Measurements from ENCODE around the gene REELD1. TPM values are rescaled to one million over a fixed set of nuclear protein-coding genes. Genes with fewer than 3 reads are reported as not detected.
A peak's percentile ranks its signal among the peaks of the same experiment; 100 is the strongest.

Gene REELD1
- total and polyA plus RNA-seq, 5 experiments from 2014 or later = 1.2 to 1.8 TPM; not detected in 3

GRCh38 chr4:146235654-146236177, 21.4 kb downstream of the REELD1 start:
- no peak overlapping the region for H3K27ac Mint-ChIP-seq
- ATAC-seq (no peak), DNase-seq (no peak)
- no peaks in the 10 kb centered on the region for H3K4me1 Mint-ChIP-seq
- H3K36me3 Mint-ChIP-seq = no peaks in the 10 kb centered on the region
- no peak overlapping the region for H3K4me3 Mint-ChIP-seq
- H3K27me3 Mint-ChIP-seq = peaks cover 0 to 24% (median 9%) of the 10 kb centered on the region in 5 donors
- peaks cover 0 to 8% (median 2%) of the 10 kb centered on the region in 9 donors for H3K9me3 Mint-ChIP-seq
- POLR2A ChIA-PET = interaction anchor here (0.6 kb wide), 1 partner anchor 98 kb away, joined by 4 read pairs; no protein-coding TSS in a partner anchor

DNA sequence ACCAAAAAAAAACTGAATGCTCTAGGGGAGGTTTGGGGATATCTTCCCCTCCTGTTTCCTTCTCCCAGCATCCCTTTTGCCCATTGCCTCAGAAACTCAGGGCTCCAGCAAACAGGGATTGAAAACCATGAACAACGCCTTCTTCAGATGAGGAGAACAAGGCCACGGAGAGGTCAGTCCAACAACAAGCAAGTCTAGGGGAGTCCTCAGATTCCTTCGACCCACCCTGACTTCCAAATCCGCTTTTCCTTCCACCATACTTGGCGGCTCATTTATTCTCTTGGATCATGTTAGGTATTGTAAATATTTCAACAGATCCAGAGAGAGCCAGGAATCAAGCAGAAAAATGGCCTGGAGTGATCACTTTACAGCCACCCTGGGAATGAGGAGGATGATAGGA, 21.9 kb downstream of the REELD1 start:
- Mint-ChIP-seq H3K36me3 (no peaks in the 10 kb centered on the region), H3K27me3 (peaks cover 0 to 24% (median 9%) of the 10 kb centered on the region in 5 donors), H3K4me1 (no peaks in the 10 kb centered on the region), H3K4me3 (no peak overlapping the region), H3K27ac (no peak overlapping the region), H3K9me3 (peaks cover 0 to 8% (median 2%) of the 10 kb centered on the region in 9 donors)
- DNase-seq (no peak), ATAC-seq (no peak)
- POLR2A ChIA-PET = interaction anchor here (0.6 kb wide), 1 partner anchor 98 kb away, joined by 4 read pairs; no protein-coding TSS in a partner anchor

DNA sequence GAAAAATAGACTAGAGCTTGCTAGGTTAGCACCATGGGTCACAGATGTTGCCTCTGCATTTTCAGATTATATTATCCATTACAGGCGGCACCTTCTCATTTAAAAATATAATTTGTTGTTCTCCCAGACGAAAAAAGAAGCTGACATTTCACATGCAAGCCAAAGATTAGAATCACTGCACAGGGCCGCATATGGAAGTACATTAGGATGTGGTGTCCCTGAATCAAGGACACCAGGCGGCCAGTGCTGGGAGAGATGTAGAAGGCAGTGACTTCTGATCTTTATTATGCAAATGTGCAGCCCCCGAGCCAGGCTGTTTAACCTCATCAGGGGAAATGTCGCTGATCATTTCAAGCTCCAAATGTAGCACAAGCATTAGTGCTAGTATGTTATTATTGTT, 22.8 kb downstream of the REELD1 start:
- Mint-ChIP-seq H3K4me1 (peaks cover 0 to 5% (median 3%) of the 10 kb centered on the region in 4 donors), H3K27ac (no peak overlapping the region), H3K36me3 (no peaks in the 10 kb centered on the region), H3K4me3 (no peak overlapping the region), H3K27me3 (peaks cover 0 to 24% (median 11%) of the 10 kb centered on the region in 5 donors), H3K9me3 (peaks cover 0 to 7% (median 2%) of the 10 kb centered on the region in 9 donors)
- POLR2A ChIA-PET = no interaction called here
- ATAC-seq (no peak), DNase-seq (no peak)

GRCh38 chr4:146238107-146238506, 23.8 kb downstream of the REELD1 start:
- Mint-ChIP-seq H3K27ac (no peak overlapping the region), H3K27me3 (peaks cover 1 to 24% (median 13%) of the 10 kb centered on the region in 5 donors), H3K4me1 (peaks cover 2 to 7% (median 5%) of the 10 kb centered on the region in 4 donors), H3K9me3 (peaks cover 0 to 2% (median 0%) of the 10 kb centered on the region in 9 donors), H3K4me3 (no peak overlapping the region), H3K36me3 (no peaks in the 10 kb centered on the region)
- POLR2A ChIA-PET = no interaction called here
- DNase-seq = no peak
- no peak for ATAC-seq

- POLR2A ChIA-PET = no interaction called here
- H3K4me1 Mint-ChIP-seq = peaks cover 10 to 17% (median 14%) of the 10 kb centered on the region in 4 donors
- peaks cover 0 to 7% (median 3%) of the 10 kb centered on the region in 5 donors for H3K27me3 Mint-ChIP-seq
- DNase-seq = peak; percentile 16 to 67 (median 50)
- H3K27ac Mint-ChIP-seq = peak overlapping the region in 4 of 10 donors; percentile 7 to 78 (median 62)
- H3K36me3 Mint-ChIP-seq = no peaks in the 10 kb centered on the region
- H3K9me3 Mint-ChIP-seq = no peaks in the 10 kb centered on the region
- H3K4me3 Mint-ChIP-seq = peak overlapping the region; percentile 18 to 71 (median 62)
- ATAC-seq = peak; percentile 80 to 86
Observed at GRCh38 chr4:146243141-146243882, 29.0 kb downstream of the REELD1 start.

- DNase-seq = no peak
- no peak for ATAC-seq
- H3K27me3 Mint-ChIP-seq = peaks cover 0 to 7% (median 3%) of the 10 kb centered on the region in 5 donors
- no peaks in the 10 kb centered on the region for H3K36me3 Mint-ChIP-seq
- POLR2A ChIA-PET = no interaction called here
- no peaks in the 10 kb centered on the region for H3K9me3 Mint-ChIP-seq
- peaks cover 10 to 17% (median 14%) of the 10 kb centered on the region in 4 donors for H3K4me1 Mint-ChIP-seq
- H3K4me3 Mint-ChIP-seq = peak overlapping the region in 8 of 10 donors; percentile 40 to 71 (median 64)
- peak overlapping the region in 3 of 10 donors; percentile 60 to 78 (median 63) for H3K27ac Mint-ChIP-seq
Observed at GRCh38 chr4:146243883-146244277, 29.5 kb downstream of the REELD1 start.

DNA sequence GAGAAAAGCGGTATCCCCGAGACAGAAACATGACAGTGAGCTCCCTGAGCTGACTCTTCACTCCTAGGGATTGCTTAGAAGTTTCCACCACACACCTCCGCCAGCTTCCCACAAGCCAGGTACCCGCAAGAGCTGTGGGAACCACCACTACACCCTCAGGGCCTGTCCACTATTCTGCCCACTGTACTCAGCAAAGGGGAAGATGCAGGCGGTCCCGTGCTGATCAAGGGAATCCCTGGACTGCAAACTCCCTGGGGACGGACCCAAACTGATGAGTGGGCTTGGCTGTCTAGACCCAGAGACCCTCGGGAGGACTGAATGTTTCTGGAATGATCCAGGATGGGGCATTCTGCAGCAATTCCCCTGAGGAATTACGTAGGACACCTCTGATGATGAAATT, 30.2 kb downstream of the REELD1 start:
- H3K4me1 Mint-ChIP-seq = peaks cover 10 to 17% (median 14%) of the 10 kb centered on the region in 4 donors
- H3K9me3 Mint-ChIP-seq = no peaks in the 10 kb centered on the region
- no peaks in the 10 kb centered on the region for H3K36me3 Mint-ChIP-seq
- peak overlapping the region in 4 of 10 donors; percentile 6 to 71 (median 63) for H3K4me3 Mint-ChIP-seq
- DNase-seq (no peak), ATAC-seq (no peak)
- H3K27ac Mint-ChIP-seq = peak overlapping the region in 2 of 10 donors; percentile 63 to 78
- POLR2A ChIA-PET = no interaction called here
- H3K27me3 Mint-ChIP-seq = peaks cover 0 to 7% (median 3%) of the 10 kb centered on the region in 5 donors

DNA sequence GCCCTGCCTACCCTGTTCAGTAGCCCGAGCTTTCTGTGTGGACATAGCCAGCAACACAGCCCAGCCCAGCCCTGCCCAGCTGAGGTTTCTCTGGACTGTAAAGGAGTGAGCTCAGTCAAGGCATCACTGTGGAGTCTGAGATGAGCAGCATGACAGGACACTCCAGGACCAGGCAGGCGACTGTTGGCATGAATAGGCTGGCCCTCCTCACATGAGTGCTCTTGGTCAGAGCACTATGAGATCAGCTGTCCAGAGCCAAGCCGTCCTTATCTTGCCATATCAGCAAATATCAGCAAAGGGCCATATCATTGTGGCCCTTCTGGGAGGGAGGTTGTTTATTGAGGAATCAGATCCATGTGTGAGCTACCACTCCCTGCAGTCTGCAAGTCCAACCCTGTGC, 30.9 kb downstream of the REELD1 start:
- Mint-ChIP-seq H3K9me3 (no peaks in the 10 kb centered on the region), H3K27ac (no peak overlapping the region), H3K36me3 (no peaks in the 10 kb centered on the region), H3K27me3 (peaks cover 0 to 7% (median 3%) of the 10 kb centered on the region in 5 donors), H3K4me3 (no peak overlapping the region), H3K4me1 (peaks cover 10 to 17% (median 14%) of the 10 kb centered on the region in 4 donors)
- POLR2A ChIA-PET = no interaction called here
- no peak for DNase-seq
- ATAC-seq = no peak

DNA sequence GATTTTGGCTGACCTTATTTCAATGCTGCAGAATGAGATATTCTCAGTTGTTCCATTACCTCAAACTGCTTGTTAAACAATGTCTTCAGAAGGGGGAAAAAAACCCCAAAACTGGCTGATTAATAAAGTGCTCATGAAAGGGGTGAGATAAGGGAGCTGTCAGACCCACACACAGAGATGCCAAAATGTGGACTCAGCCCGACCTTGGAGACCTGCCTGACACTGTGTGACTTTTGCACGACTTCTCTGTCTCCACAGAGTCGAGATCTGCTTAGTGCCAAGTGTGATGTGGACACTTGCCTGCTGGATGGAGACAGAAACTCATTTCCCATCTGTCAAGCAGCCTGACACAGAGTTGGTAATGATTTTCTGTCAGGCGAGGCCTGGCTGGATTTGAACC, 31.5 kb downstream of the REELD1 start:
- no peak for ATAC-seq
- POLR2A ChIA-PET = no interaction called here
- H3K27ac Mint-ChIP-seq = no peak overlapping the region
- DNase-seq = no peak
- no peaks in the 10 kb centered on the region for H3K9me3 Mint-ChIP-seq
- no peak overlapping the region for H3K4me3 Mint-ChIP-seq
- peaks cover 0 to 7% (median 3%) of the 10 kb centered on the region in 5 donors for H3K27me3 Mint-ChIP-seq
- no peaks in the 10 kb centered on the region for H3K36me3 Mint-ChIP-seq
- peaks cover 10 to 17% (median 15%) of the 10 kb centered on the region in 4 donors for H3K4me1 Mint-ChIP-seq

GRCh38 chr4:146246381-146246780, 32.0 kb downstream of the REELD1 start:
- no peak for ATAC-seq
- no peak overlapping the region for H3K4me3 Mint-ChIP-seq
- no peaks in the 10 kb centered on the region for H3K9me3 Mint-ChIP-seq
- peak overlapping the region in 1 of 10 donors; percentile 3 for H3K27ac Mint-ChIP-seq
- POLR2A ChIA-PET = no interaction called here
- no peak for DNase-seq
- H3K4me1 Mint-ChIP-seq = peaks cover 10 to 17% (median 15%) of the 10 kb centered on the region in 4 donors
- no peaks in the 10 kb centered on the region for H3K36me3 Mint-ChIP-seq
- H3K27me3 Mint-ChIP-seq = peaks cover 0 to 7% (median 3%) of the 10 kb centered on the region in 5 donors

GRCh38 chr4:146247356-146247755, 33.0 kb downstream of the REELD1 start:
- Mint-ChIP-seq H3K27me3 (peaks cover 0 to 5% (median 0%) of the 10 kb centered on the region in 5 donors), H3K4me3 (no peak overlapping the region), H3K27ac (no peak overlapping the region), H3K9me3 (no peaks in the 10 kb centered on the region), H3K4me1 (peaks cover 6 to 14% (median 13%) of the 10 kb centered on the region in 4 donors), H3K36me3 (peaks cover 0 to 3% (median 0%) of the 10 kb centered on the region in 3 donors)
- POLR2A ChIA-PET = no interaction called here
- ATAC-seq (no peak), DNase-seq (no peak)

- no peak overlapping the region for H3K4me3 Mint-ChIP-seq
- POLR2A ChIA-PET = no interaction called here
- H3K36me3 Mint-ChIP-seq = peaks cover 6 to 22% (median 6%) of the 10 kb centered on the region in 3 donors
- H3K27ac Mint-ChIP-seq = peak overlapping the region in 1 of 10 donors; percentile 2
- no peak for DNase-seq
- ATAC-seq = no peak
- H3K9me3 Mint-ChIP-seq = no peaks in the 10 kb centered on the region
- peaks cover 0 to 4% (median 0%) of the 10 kb centered on the region in 4 donors for H3K4me1 Mint-ChIP-seq
- no peaks in the 10 kb centered on the region for H3K27me3 Mint-ChIP-seq
Observed at GRCh38 chr4:146252969-146253611, 38.8 kb downstream of the REELD1 start.

DNA sequence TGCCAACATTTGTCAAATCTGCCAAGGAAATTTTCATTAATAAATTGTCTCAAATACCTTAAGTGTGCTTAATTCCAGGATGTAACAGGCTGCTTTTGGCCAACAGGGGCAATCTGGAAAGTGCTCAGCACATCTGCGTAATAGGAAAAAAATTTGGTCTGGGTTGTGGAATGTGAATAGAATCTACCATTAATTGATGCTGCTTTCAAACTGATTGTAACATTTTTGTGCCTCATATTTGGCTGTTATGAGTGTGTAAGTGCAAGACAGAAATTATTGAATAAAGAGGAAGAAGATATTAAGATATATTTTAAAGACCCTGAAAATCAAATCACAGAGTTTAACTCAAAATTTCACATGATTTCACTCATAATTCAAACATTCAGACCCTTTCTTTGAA, 41.1 kb downstream of the REELD1 start:
- no peaks in the 10 kb centered on the region for H3K27me3 Mint-ChIP-seq
- no peak overlapping the region for H3K27ac Mint-ChIP-seq
- H3K9me3 Mint-ChIP-seq = no peaks in the 10 kb centered on the region
- DNase-seq (no peak), ATAC-seq (no peak)
- H3K4me1 Mint-ChIP-seq = peaks cover 0 to under 1% (median 0%) of the 10 kb centered on the region in 4 donors
- H3K4me3 Mint-ChIP-seq = no peak overlapping the region
- POLR2A ChIA-PET = no interaction called here
- H3K36me3 Mint-ChIP-seq = peaks cover 10 to 29% (median 15%) of the 10 kb centered on the region in 3 donors

All from naive thymus-derived CD8-positive, alpha-beta T cell (primary cell).